Stimulated activated CD8-positive, alpha-beta memory T cell treated with anti-CD3 and anti-CD28 coated beads, Interleukin-7, amount 100 ng/mL, for 48 hours (primary cell): Measurements from ENCODE around the gene DCAF12.
A peak's percentile ranks its signal among the peaks of the same experiment; 100 is the strongest.
"Not testable (repeated sequence)": the region's sequence is repeated elsewhere in the genome, so short reads cannot be mapped to it uniquely, and the experiment has no call there.

ENCODE experiments used
- DNase-seq, 2 donors: peaks; one replicate each; pipeline ENCODE4 v3.0.0-alpha.2; 2020; ENCODE audit warnings: low read depth in 1 of 2; ENCODE audit errors: extremely low read depth in 1 of 2

Gene DCAF12

GRCh38 chr9:34072410-34072809, 54.1 kb downstream of the DCAF12 start:
- no peak for DNase-seq

GRCh38 chr9:34070606-34071324, 55.7 kb downstream of the DCAF12 start:
- DNase-seq = no peak

- no peak for DNase-seq
Measured at GRCh38 chr9:34069831-34070230, 56.7 kb downstream of the DCAF12 start.

GRCh38 chr9:34065541-34065940, 61.0 kb downstream of the DCAF12 start:
- DNase-seq = no peak

- no peak for DNase-seq
Measured at GRCh38 chr9:34059954-34060353, 66.5 kb downstream of the DCAF12 start.

GRCh38 chr9:34059281-34059680, 67.2 kb downstream of the DCAF12 start:
- DNase-seq = no peak

GRCh38 chr9:34049630-34050384, 76.7 kb downstream of the DCAF12 start:
- no peak for DNase-seq

- peak; percentile 92 to 96 for DNase-seq
Measured at GRCh38 chr9:34048727-34049629, 77.5 kb downstream of the DCAF12 start, which contains the start of gene UBAP2. Gene UBAP2, minus strand, starts transcription at chr9:34048887. Its CDS starts 31,739 bp downstream, at chr9:34017148.

GRCh38 chr9:34047864-34048726, 78.4 kb downstream of the DCAF12 start:
- DNase-seq = peak; percentile 37 to 56

- peak in 1 of 2 donors; percentile 4 for DNase-seq
Measured at GRCh38 chr9:34046784-34047379, 79.6 kb downstream of the DCAF12 start.

GRCh38 chr9:34045903-34046302, 80.6 kb downstream of the DCAF12 start:
- DNase-seq = no peak

- not testable (repeated sequence) for DNase-seq
Measured at GRCh38 chr9:34042074-34042473, 84.4 kb downstream of the DCAF12 start.

GRCh38 chr9:34038851-34039250, 87.6 kb downstream of the DCAF12 start:
- DNase-seq = not testable (repeated sequence)

- no peak for DNase-seq
Measured at GRCh38 chr9:34037626-34038025, 88.9 kb downstream of the DCAF12 start.

GRCh38 chr9:34036625-34037024, 89.9 kb downstream of the DCAF12 start:
- no peak for DNase-seq
